ENCODE data around the gene APBA1. TPM values are rescaled to one million over a fixed set of nuclear protein-coding genes. Genes with fewer than 3 reads are reported as not detected.

Gene APBA1
- total and polyA plus RNA-seq, 11 donors = 0.61 to 6.2 (median 2.2) TPM

- Histone ChIP-seq H3K27ac (no peak overlapping the region), H3K36me3 (no peaks in the 10 kb centered on the region), H3K4me1 (peaks cover 0 to 8% (median 4%) of the 10 kb centered on the region in 12 donors), H3K9me3 (no peaks in the 10 kb centered on the region), H3K4me3 (no peak overlapping the region), H3K27me3 (no peaks in the 10 kb centered on the region)
- ATAC-seq (peak in 1 of 4 donors; percentile 12), DNase-seq (no peak)
- TF ChIP-seq CTCF (IDR thresholded peaks at IDR 0.05) (no peak), POLR2A (IDR thresholded peaks at IDR 0.05) (no peak)
- intact Hi-C loops (cut with DNase I) = loop anchor here in 2 of 10 donors (5.0 to 10.0 kb wide), 2 partner anchors 52 to 305 kb away; no protein-coding TSS in a partner anchor
- WGBS, 4 donors = 36 to 44% (median 37%) methylated on average over 3 of the region's 3 CpGs
Measured at GRCh38 chr9:69569738-69570451, 102.3 kb downstream of the APBA1 start.

- no peak overlapping the region for H3K27ac ChIP-seq
- ATAC-seq = peak in 1 of 4 donors; percentile 42
- no peaks in the 10 kb centered on the region for H3K9me3 ChIP-seq
- peaks cover 0 to 18% (median 4%) of the 10 kb centered on the region in 12 donors for H3K4me1 ChIP-seq
- no peaks in the 10 kb centered on the region for H3K36me3 ChIP-seq
- 25 to 34% (median 32%) methylated on average over 1 of the region's 1 CpG for WGBS, 4 donors
- no peak for DNase-seq
- no peak for TF ChIP-seq CTCF (IDR thresholded peaks at IDR 0.05)
- TF ChIP-seq POLR2A (IDR thresholded peaks at IDR 0.05) = no peak
- H3K27me3 ChIP-seq = no peaks in the 10 kb centered on the region
- intact Hi-C loops (cut with DNase I) = loop anchor here in 1 of 10 donors (10.0 kb wide), 1 partner anchor 310 kb away; no protein-coding TSS in a partner anchor
- no peak overlapping the region for H3K4me3 ChIP-seq
Measured at GRCh38 chr9:69564557-69564956, 107.6 kb downstream of the APBA1 start.

- no peak overlapping the region for H3K27ac ChIP-seq
- TF ChIP-seq POLR2A (IDR thresholded peaks at IDR 0.05) = no peak
- no peak for TF ChIP-seq CTCF (IDR thresholded peaks at IDR 0.05)
- H3K36me3 ChIP-seq = no peaks in the 10 kb centered on the region
- H3K4me3 ChIP-seq = no peak overlapping the region
- intact Hi-C loops (cut with DNase I) = loop anchor here in 2 of 10 donors (10.0 kb wide), 2 partner anchors 316 to 504 kb away; no protein-coding TSS in a partner anchor
- peaks cover 0 to 17% (median 4%) of the 10 kb centered on the region in 12 donors for H3K4me1 ChIP-seq
- no peaks in the 10 kb centered on the region for H3K9me3 ChIP-seq
- no peaks in the 10 kb centered on the region for H3K27me3 ChIP-seq
- DNase-seq = no peak
- ATAC-seq = no peak
Measured at GRCh38 chr9:69559126-69559525, 113.0 kb downstream of the APBA1 start.

GRCh38 chr9:69556707-69557106 is 115.5 kb downstream of the APBA1 start:
- H3K27me3 ChIP-seq = no peaks in the 10 kb centered on the region
- WGBS, 4 donors = 76 to 82% (median 76%) methylated on average over 4 of the region's 4 CpGs
- DNase-seq (no peak), ATAC-seq (no peak)
- no peaks in the 10 kb centered on the region for H3K9me3 ChIP-seq
- H3K27ac ChIP-seq = no peak overlapping the region
- H3K36me3 ChIP-seq = no peaks in the 10 kb centered on the region
- intact Hi-C loops (cut with DNase I) = loop anchor here in 2 of 10 donors (10.0 kb wide), 2 partner anchors 318 to 502 kb away; no protein-coding TSS in a partner anchor
- H3K4me1 ChIP-seq = peaks cover 0 to 16% (median 2%) of the 10 kb centered on the region in 12 donors
- TF ChIP-seq CTCF (IDR thresholded peaks at IDR 0.05) (no peak), POLR2A (IDR thresholded peaks at IDR 0.05) (no peak)
- no peak overlapping the region for H3K4me3 ChIP-seq

All from heart left ventricle (tissue), 16 donors.